GM12865 (cell line): Measurements from ENCODE around the gene WDR47.
A peak's percentile ranks its signal among the peaks of the same experiment; 100 is the strongest.

Source experiments
- DNase-seq: peaks from one replicate; pipeline ENCODE4 v3.0.0; 2010; ENCODE audit warnings: low read depth
- H3K4me3 ChIP-seq: 2 replicates; pipeline ENCODE4 v1.5.1; 2011; ENCODE audit warnings: mild to moderate bottlenecking, low read depth, low read length, control low read depth
- TF ChIP-seq, protein P1 (sequence below): IDR thresholded peaks from 2 replicates; pipeline ENCODE4 v1.5.1; 2011; ENCODE audit warnings: low read length, control low read depth, low read depth, inconsistent platforms; ENCODE audit not compliant: insufficient read depth; ENCODE audit errors: missing control alignments

Gene WDR47

DNA sequence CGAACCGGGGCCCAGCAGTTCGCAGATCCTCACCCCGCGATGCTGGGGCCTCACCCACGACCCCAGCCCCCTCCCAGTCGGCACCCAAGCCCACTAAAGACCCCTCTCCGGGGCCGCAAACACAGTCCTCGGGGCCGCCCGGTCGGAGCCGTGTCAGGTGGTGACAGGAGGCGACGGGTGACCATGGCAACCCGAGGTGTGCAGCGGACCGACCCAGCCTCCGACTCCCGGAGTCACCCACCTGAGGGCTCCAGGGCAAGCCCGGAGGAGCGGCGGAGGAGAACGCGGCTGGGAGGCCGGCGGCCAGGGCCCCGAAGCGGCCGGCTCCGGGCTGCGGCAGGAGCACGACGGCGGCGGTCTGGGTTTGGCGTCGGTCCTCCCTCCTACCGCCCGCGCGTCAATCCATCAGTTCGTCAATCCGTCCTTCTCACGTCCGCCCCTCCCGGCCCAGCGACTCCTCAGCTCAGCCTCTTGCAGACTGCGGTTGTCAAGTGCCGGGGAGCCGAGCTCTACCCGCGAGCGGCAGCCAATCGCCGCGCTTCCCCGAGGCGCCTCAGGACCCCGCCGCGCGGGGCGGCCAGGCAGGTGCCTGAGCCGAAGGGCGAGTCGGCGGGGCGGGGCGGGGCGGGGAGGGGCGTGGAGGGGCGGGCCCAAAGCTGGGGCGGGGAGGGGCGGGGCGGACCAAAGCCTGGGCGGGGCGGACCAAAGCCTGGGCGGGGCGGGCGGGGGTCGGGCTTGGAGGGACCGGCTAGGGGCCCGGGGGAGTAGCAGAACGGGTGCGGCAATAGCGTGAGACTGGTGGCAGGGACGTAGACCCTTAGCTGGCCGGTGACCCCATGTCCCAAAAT is at the start of gene WDR47:
TSS of gene WDR47 (minus strand) at position 482 of the 848 bp plus-strand sequence. CDS start 18,590 bp downstream, outside the sequence.
- peak; percentile 99 for DNase-seq
- H3K4me3 ChIP-seq = peak within 1 kb of the TSS; percentile 99
- TF ChIP-seq, protein P1, sequence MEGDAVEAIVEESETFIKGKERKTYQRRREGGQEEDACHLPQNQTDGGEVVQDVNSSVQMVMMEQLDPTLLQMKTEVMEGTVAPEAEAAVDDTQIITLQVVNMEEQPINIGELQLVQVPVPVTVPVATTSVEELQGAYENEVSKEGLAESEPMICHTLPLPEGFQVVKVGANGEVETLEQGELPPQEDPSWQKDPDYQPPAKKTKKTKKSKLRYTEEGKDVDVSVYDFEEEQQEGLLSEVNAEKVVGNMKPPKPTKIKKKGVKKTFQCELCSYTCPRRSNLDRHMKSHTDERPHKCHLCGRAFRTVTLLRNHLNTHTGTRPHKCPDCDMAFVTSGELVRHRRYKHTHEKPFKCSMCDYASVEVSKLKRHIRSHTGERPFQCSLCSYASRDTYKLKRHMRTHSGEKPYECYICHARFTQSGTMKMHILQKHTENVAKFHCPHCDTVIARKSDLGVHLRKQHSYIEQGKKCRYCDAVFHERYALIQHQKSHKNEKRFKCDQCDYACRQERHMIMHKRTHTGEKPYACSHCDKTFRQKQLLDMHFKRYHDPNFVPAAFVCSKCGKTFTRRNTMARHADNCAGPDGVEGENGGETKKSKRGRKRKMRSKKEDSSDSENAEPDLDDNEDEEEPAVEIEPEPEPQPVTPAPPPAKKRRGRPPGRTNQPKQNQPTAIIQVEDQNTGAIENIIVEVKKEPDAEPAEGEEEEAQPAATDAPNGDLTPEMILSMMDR = no peak

DNA sequence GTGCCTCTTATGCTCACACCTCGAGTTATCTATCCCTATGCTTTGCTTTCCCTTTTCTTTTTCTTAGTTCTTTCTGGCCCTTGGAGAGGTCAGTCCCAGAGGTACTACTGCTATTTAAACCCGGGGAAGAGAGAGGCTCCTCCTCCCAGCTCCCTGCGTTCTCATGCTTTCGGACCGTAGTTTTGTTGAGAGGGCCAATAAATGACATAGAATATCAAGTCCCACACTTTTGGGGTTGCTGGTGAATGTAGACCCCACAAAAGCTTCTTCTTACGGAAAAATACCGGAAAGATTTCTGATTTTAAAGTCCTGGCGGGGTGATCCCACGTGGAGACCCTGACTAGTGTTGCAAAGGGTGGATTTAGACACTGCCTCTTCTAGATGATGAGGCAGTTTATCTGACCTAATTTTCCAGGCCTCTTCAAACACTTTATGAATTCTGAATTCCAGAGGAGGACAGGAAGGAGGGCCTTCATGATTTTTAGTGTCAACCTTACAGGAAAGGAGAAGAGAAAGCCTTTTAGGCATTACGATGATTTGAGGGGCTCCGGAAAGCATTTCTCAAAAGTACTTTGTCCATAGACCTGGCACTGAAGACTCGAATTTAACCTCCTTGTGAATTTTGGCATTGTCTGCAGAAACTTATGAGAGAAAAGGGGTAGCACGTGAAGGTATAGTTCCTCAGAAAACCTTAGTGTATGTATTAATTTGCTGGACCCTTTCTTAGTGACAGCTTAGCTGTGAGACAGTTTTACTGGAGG is 49.4 kb upstream of the WDR47 start:
- TF ChIP-seq, protein P1 = no peak
- H3K4me3 ChIP-seq = peak overlapping the region; percentile 89
- DNase-seq = peak; percentile 53

DNA sequence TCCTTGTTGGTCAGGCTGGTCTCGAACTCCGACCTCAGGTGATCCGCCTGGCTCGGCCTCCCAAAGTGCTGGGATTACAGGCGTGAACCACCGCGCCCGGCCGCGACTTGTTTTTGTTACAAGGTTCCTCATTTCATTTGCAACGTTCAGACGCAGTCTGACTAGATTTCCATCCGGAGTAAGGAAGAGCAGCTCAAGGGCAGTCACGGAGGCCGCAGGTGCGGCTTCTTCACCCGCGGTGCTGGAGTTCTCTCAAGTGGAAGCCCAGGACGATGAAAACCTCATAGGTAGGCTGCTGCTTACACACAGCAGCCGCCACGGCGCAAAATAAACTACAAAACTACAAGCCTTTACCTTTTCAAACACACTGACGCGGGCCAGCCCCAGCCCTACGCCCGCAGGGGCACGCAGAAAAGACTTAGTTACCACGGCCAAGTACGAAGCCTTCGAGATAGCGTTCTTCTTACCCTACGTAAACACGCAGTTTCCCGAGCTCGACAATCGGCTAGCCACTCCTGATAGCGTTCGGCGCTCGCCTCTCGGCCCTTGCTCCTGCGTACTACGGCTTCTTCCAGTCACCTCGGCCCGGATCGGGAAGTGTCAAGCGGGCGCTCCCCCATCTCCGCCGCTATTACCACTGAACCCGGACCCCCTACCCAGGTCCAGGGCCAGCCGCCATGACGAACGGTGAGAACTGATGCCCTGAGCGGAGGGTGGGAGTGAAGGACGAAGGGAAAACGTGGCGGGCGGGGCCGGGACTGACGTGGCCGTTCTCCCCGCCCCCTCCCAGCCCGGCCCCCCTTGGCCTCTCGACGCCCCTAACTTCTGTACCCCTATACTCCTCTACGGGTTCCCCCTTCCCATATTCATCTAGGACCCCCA is 48.5 kb upstream of the WDR47 start, which contains the start of gene TMEM167B:
TSS of gene TMEM167B (plus strand) at position 569 of the 882 bp plus-strand sequence. CDS start at position 678, 109 bp downstream.
- peak; percentile 95 for DNase-seq
- H3K4me3 ChIP-seq = peak within 1 kb of the TSS; percentile 89
- TF ChIP-seq, protein P1 = no peak

DNA sequence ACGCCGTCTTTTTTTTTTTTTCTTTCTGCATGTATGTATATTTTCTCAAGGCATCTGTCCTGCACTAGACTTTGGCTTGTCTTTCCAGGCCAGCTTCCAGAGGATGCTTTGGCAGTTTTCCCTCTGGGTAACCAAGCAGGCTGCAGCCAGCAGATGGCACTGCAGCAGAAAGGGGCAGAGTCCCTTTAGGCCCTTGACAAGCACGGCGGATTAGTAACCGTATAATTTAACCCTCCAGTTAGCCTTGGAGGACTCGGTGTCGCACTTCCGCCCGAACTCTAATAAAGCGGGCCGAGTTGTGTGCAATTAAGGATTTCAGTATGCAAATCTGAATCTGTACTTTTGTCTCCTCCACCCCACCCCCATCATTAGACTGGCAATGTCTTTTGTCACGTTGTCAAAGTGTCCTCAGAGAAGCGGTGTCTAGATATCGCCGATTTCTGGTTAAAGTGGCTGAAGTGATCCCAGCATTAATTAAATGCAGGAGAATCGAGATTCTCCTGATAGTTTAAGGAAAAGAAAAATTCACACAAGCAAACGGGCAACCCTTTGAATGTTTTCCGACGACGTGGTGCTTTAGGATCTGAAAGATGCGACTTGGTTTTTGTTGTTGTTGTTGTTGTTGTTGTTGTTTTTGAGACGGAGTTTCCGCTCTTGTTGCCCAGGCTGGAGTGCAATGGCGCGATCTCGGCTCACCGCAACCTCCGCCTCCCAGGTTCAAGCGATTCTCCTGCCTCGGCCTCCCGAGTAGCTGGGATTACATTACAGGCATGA is 47.5 kb upstream of the WDR47 start:
- no peak for DNase-seq
- TF ChIP-seq, protein P1 = peak; percentile 41
- H3K4me3 ChIP-seq = peak overlapping the region; percentile 89

DNA sequence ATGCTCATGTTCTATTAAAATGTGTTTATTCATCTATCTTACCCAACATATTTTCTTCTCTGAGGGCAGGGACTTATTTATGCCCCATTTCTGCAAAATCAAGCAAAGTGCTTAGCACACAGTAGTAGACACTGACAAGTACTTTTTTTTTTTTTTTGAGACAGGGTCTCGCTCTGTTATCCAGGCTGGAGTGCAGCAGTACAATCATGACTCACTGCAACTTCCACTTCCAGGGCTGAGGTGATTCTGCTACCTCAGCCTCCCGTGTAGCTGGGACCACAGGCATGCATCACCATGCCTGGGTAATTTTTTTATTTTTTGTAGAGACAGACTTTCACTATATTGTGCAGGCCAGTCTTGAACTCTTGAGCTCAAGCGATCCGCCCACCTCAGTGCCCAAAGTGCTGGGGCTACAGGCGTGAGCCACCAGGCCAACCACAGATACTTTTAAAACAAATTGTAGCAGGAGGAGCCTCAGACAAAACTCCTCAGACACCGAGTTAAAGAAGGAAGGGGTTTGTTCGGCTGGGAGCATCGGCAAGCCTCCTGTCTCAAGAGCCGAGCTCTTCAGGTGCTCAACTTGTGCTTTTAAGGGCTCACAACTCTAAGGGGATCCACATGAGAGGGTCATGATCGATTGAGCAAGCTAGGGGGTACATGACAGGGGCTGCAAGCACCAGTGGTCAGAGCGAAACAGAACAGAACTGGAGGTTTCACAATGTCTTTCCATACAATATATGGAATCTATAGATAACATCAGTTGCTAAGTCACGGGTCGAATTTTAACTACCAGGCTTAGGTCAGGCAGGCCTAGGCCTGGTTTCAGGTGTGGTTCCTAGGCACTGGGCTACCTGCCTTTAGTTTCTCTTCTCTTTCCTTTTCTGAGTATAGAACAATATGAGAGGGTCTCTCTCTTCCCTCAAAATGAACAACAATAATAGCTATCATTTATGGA is 42.9 kb upstream of the WDR47 start:
- no peak for DNase-seq
- no peak overlapping the region for H3K4me3 ChIP-seq
- TF ChIP-seq, protein P1 = no peak
